ENCODE results near the gene PHACTR2. TPM values are rescaled to one million over a fixed set of nuclear protein-coding genes. Genes with fewer than 3 reads are reported as not detected.
"Not testable (repeated sequence)": the region's sequence is repeated elsewhere in the genome, so short reads cannot be mapped to it uniquely, and the experiment has no call there.

PHACTR2 gene
- total RNA-seq, 1 donor from 2014 or later, result 44.7 TPM

- H3K27me3 ChIP-seq (ENCODE audit: insufficient read depth, low read length), result no peaks in the 10 kb centered on the region
- H3K4me1 Mint-ChIP-seq (ENCODE audit: low read depth, unreplicated experiment), result peaks cover 5% of the 10 kb centered on the region
- H3K9me3 ChIP-seq (ENCODE audit: insufficient read depth, low read depth, low read length), result no peaks in the 10 kb centered on the region
- H3K9ac ChIP-seq (ENCODE audit: low read length), result no peak overlapping the region
- H3K36me3 Mint-ChIP-seq (ENCODE audit: low read depth, unreplicated experiment), result peaks cover under 1% of the 10 kb centered on the region
- H3K27ac Mint-ChIP-seq (ENCODE audit: unreplicated experiment), result no peak overlapping the region
- H3K4me3 ChIP-seq (ENCODE audit: insufficient read depth, low read depth, low read length), result no peak overlapping the region
- no peak for DNase-seq (ENCODE audit: low read depth)
- no peak overlapping the region for H3K4me2 ChIP-seq (ENCODE audit: low read length)
- peaks cover 2% of the 10 kb centered on the region for H3K9me3 Mint-ChIP-seq (ENCODE audit: unreplicated experiment)
- H3K27ac ChIP-seq (ENCODE audit: low read depth, low read length), result no peak overlapping the region
- H3K27me3 Mint-ChIP-seq (ENCODE audit: low read depth, unreplicated experiment), result no peaks in the 10 kb centered on the region
- no peaks in the 10 kb centered on the region for H3K36me3 ChIP-seq (ENCODE audit: insufficient read depth, low read length)
- no peak overlapping the region for H3K4me3 Mint-ChIP-seq (ENCODE audit: unreplicated experiment)
- no peaks in the 10 kb centered on the region for H3K4me1 ChIP-seq (ENCODE audit: insufficient read depth, low read length)
- no peak for TF ChIP-seq CTCF (IDR thresholded peaks at IDR 0.05; ENCODE audit: insufficient read depth, low read depth, low read length)
- TF ChIP-seq EZH2 (IDR thresholded peaks at IDR 0.05; ENCODE audit: insufficient read depth, low read length), result no peak
- peak; percentile 20 for FAIRE-seq
- H3K79me2 ChIP-seq (ENCODE audit: insufficient read depth, low read length), result peaks cover 12% of the 10 kb centered on the region
- H2AFZ ChIP-seq (ENCODE audit: low read depth, low read length), result no peak overlapping the region
- H4K20me1 ChIP-seq (ENCODE audit: insufficient read depth, low read length), result peaks cover 8% of the 10 kb centered on the region
Measured at GRCh38 chr6:143734641-143735063, 56.9 kb downstream of the PHACTR2 start.

DNA sequence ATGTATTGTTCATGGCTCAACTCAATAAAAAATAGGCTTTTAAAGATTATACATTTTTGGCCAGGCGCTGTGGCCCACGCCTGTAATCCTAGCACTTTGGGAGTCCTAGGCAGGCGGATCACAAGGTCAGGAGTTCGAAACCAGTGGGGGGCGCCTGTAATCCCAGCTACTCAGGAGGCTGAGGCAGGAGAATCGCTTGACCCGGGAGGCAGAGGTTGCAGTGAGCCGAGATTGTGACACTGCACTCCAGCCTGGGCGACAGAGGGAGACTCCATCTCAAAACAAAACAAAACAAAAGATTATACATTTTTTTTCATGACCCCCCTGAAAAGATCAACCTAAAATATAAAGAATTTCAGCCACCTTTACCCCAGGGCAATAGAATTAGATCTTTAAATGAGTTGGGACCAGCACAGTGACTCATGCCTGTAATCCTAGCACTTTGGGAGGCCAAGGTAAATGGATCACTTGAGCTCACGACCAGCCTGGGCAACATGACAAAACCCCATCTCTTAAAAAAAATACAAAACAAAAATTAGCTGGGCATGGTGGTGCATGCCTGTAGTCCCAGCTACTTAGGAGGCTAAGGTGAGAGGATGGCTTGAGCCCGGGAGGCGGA is 60.4 kb downstream of the PHACTR2 start:
- H3K27me3 Mint-ChIP-seq (ENCODE audit: low read depth, unreplicated experiment); FAIRE-seq; H3K9ac ChIP-seq (ENCODE audit: low read length); H3K27ac ChIP-seq (ENCODE audit: low read depth, low read length); H3K4me3 ChIP-seq (ENCODE audit: insufficient read depth, low read depth, low read length); H2AFZ ChIP-seq (ENCODE audit: low read depth, low read length); H3K27me3 ChIP-seq (ENCODE audit: insufficient read depth, low read length); H3K4me1 ChIP-seq (ENCODE audit: insufficient read depth, low read length); H3K36me3 ChIP-seq (ENCODE audit: insufficient read depth, low read length); H3K27ac Mint-ChIP-seq (ENCODE audit: unreplicated experiment); H4K20me1 ChIP-seq (ENCODE audit: insufficient read depth, low read length); H3K9me3 Mint-ChIP-seq (ENCODE audit: unreplicated experiment); H3K4me1 Mint-ChIP-seq (ENCODE audit: low read depth, unreplicated experiment); H3K9me3 ChIP-seq (ENCODE audit: insufficient read depth, low read depth, low read length); H3K4me2 ChIP-seq (ENCODE audit: low read length); H3K4me3 Mint-ChIP-seq (ENCODE audit: unreplicated experiment); H3K36me3 Mint-ChIP-seq (ENCODE audit: low read depth, unreplicated experiment); DNase-seq (ENCODE audit: low read depth): not testable (repeated sequence)
- H3K79me2 ChIP-seq (ENCODE audit: insufficient read depth, low read length), result peaks cover 12% of the 10 kb centered on the region

- no peak overlapping the region for H3K27ac Mint-ChIP-seq (ENCODE audit: unreplicated experiment)
- no peak for FAIRE-seq
- peaks cover 8% of the 10 kb centered on the region for H3K4me1 Mint-ChIP-seq (ENCODE audit: low read depth, unreplicated experiment)
Measured at GRCh38 chr6:143739341-143739851, 61.6 kb downstream of the PHACTR2 start.

More at GRCh38 chr6:143739341-143739851, 61.6 kb downstream of the PHACTR2 start:
- Mint-ChIP-seq H3K36me3 (ENCODE audit: low read depth, unreplicated experiment) (peaks cover 3% of the 10 kb centered on the region), H3K27me3 (ENCODE audit: low read depth, unreplicated experiment) (no peaks in the 10 kb centered on the region), H3K4me3 (ENCODE audit: unreplicated experiment) (no peak overlapping the region), H3K9me3 (ENCODE audit: unreplicated experiment) (peaks cover 2% of the 10 kb centered on the region)
- Histone ChIP-seq H3K27me3 (ENCODE audit: insufficient read depth, low read length) (no peaks in the 10 kb centered on the region), H3K4me3 (ENCODE audit: insufficient read depth, low read depth, low read length) (no peak overlapping the region), H3K9ac (ENCODE audit: low read length) (no peak overlapping the region), H2AFZ (ENCODE audit: low read depth, low read length) (no peak overlapping the region), H3K36me3 (ENCODE audit: insufficient read depth, low read length) (no peaks in the 10 kb centered on the region), H3K27ac (ENCODE audit: low read depth, low read length) (no peak overlapping the region), H4K20me1 (ENCODE audit: insufficient read depth, low read length) (peaks cover 5% of the 10 kb centered on the region), H3K9me3 (ENCODE audit: insufficient read depth, low read depth, low read length) (no peaks in the 10 kb centered on the region), H3K4me1 (ENCODE audit: insufficient read depth, low read length) (peaks cover 16% of the 10 kb centered on the region), H3K4me2 (ENCODE audit: low read length) (no peak overlapping the region), H3K79me2 (ENCODE audit: insufficient read depth, low read length) (peaks cover 3% of the 10 kb centered on the region)
- TF ChIP-seq EZH2 (IDR thresholded peaks at IDR 0.05; ENCODE audit: insufficient read depth, low read length) (no peak), CTCF (IDR thresholded peaks at IDR 0.05; ENCODE audit: insufficient read depth, low read depth, low read length) (no peak)
- no peak for DNase-seq (ENCODE audit: low read depth)

Data from astrocyte (in vitro differentiated cells and primary cell).